Skeletal muscle satellite cell (primary cell): Measurements from ENCODE around the gene TRAF3.
"Not testable (repeated sequence)": the region's sequence is repeated elsewhere in the genome, so short reads cannot be mapped to it uniquely, and the experiment has no call there.

Experiments
- H3K27me3 ChIP-seq: 2 replicates; pipeline ENCODE4 v1.7.0; 2013; ENCODE audit warnings: low read length; ENCODE audit not compliant: control insufficient read depth, insufficient read depth
- H3K36me3 ChIP-seq: 2 replicates; pipeline ENCODE4 v1.7.0; 2013; ENCODE audit warnings: mild to moderate bottlenecking, control low read depth, low read length; ENCODE audit not compliant: insufficient read depth
- H3K4me1 ChIP-seq: 2 replicates; pipeline ENCODE4 v1.7.0; 2013; ENCODE audit warnings: low read length; ENCODE audit not compliant: control insufficient read depth, insufficient read depth
- H3K4me2 ChIP-seq: 2 replicates; pipeline ENCODE4 v1.7.0; 2013; ENCODE audit warnings: mild to moderate bottlenecking, low read length
- H3K4me3 ChIP-seq: 2 replicates; pipeline ENCODE4 v1.7.0; 2013; ENCODE audit warnings: low read length
- H3K9ac ChIP-seq: 2 replicates; pipeline ENCODE4 v1.7.0; 2013; ENCODE audit warnings: mild to moderate bottlenecking, low read depth, low read length, moderate library complexity
- H3K9me3 ChIP-seq: replicated peaks from 2 replicates; pipeline ENCODE4 v1.7.0; 2013; ENCODE audit warnings: mild to moderate bottlenecking, control low read depth, low read length

TRAF3 gene

DNA sequence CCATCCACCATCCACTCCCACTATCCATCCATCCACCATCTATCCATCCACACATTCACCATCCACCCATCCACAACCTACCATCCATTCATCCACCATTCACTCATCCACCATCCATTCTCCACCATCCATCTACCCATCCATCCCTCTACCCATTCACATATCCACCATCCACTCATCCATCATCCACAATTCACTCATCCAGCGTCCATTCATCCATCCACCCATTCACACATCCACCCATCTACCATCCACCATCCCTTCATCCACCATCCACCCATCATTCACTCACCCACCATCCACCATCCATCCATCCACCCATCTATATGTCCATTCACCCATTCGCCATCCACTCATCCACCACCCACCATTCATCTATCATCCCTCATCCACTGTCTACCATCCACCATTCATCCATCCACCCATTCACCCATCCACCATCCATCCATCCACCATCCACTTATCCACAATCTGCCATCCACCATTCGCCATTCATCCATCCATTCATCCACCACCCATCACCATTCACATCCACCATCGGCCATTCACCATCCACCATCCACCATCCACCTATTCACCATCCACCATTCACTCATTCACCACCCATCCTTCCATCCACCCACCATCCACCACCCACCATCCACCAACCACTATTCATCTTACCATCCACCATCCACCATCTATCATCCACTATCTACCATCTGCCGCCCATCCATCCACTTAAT is 143.2 kb downstream of the TRAF3 start:
- no peak overlapping the region for H3K4me2 ChIP-seq

GRCh38 chr14:102920998-102921304 is 143.7 kb downstream of the TRAF3 start:
- Histone ChIP-seq H3K4me2 (no peak overlapping the region), H3K9ac (no peak overlapping the region), H3K27me3 (peaks cover 49% of the 10 kb centered on the region), H3K9me3 (no peaks in the 10 kb centered on the region), H3K4me1 (peaks cover 7% of the 10 kb centered on the region), H3K4me3 (no peak overlapping the region), H3K36me3 (no peaks in the 10 kb centered on the region)

More for the DNA sequence above, 143.2 kb downstream of the TRAF3 start:
- Histone ChIP-seq H3K4me1 (peaks cover 7% of the 10 kb centered on the region), H3K4me3 (no peak overlapping the region), H3K9ac (no peak overlapping the region), H3K27me3 (peaks cover 47% of the 10 kb centered on the region), H3K36me3 (no peaks in the 10 kb centered on the region), H3K9me3 (no peaks in the 10 kb centered on the region)

DNA sequence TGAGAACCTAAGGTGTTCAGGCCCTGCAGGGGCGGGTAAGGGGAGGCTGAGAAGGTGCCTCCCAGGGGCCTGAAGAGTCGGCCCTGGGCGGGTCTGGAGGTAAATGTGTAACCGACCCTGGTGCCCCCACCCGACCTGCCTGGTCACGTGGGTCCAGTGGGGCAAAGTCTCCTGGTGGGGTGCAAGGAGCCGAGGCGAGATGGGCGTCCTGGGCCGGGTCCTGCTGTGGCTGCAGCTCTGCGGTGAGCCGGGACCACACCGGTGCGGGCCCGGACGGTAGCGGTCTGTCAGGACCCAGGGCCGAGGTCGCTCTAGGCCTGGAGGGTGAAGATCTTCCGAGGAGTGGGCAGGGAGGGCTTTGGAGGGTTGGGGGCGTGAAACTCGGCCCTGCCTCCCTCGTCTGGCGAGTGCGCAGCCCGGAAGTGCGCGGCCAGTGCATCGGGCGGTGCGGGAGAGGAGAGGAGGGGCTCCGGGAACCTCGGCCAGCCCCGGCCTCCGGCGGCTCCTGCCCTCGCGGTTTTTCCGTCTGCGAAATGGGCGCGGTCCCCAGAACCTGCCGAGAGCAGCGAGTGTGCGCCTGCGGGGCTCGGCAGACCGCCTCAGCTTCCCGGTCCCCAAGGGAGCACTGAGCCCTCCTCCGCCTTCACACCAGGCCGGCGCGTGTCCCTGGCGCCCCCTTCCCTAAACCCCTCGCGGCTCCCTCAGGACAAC is 145.4 kb downstream of the TRAF3 start, which contains the start of gene AMN:
Gene AMN, plus strand, starts transcription at position 174 of the 711 bp plus-strand sequence. Its CDS starts 26 bp downstream, at position 200.
- Histone ChIP-seq H3K9me3 (no peaks in the 10 kb centered on the region), H3K4me3 (peak within 1 kb of the TSS; percentile 52), H3K4me1 (peaks cover 7% of the 10 kb centered on the region), H3K27me3 (peaks cover 60% of the 10 kb centered on the region), H3K9ac (no peak within 1 kb of the TSS), H3K4me2 (peak within 1 kb of the TSS; percentile 70), H3K36me3 (no peaks in the 10 kb centered on the region)

DNA sequence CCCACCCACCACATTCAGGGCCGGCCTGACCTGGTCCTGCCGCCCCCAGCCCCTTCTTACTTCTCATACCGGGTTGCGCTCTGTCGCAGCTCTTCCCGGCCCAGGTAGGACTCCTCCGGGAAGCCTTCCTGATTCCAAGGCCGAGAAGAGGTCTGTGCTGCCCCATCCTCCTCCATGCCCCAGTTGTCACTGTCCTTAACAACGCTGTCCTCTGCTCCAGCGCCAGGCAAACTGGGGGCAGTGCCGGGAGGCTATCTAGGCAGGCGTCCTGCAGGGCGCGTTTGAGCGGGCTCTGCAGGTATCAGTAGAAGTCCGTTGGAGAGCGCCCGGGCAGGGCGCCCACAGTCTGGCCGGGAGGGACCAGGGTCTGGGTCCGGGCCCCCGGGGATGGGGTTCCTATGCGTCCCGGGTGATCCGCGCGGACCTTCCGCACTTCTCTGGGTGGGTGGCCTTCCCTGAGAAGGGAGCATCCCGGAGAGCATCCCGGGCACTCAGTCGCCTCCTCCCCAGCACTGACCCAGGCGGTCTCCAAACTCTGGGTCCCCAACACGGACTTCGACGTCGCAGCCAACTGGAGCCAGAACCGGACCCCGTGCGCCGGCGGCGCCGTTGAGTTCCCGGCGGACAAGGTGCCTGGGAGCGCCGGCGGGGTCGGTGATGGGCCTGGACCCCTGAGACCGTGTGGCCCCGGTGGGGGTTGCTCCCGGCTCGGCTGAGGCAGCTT is 146.1 kb downstream of the TRAF3 start:
- peaks cover 8% of the 10 kb centered on the region for H3K4me1 ChIP-seq
- no peaks in the 10 kb centered on the region for H3K9me3 ChIP-seq
- peak overlapping the region; percentile 52 for H3K4me3 ChIP-seq
- H3K27me3 ChIP-seq = peaks cover 63% of the 10 kb centered on the region
- peak overlapping the region; percentile 70 for H3K4me2 ChIP-seq
- no peaks in the 10 kb centered on the region for H3K36me3 ChIP-seq
- no peak overlapping the region for H3K9ac ChIP-seq

DNA sequence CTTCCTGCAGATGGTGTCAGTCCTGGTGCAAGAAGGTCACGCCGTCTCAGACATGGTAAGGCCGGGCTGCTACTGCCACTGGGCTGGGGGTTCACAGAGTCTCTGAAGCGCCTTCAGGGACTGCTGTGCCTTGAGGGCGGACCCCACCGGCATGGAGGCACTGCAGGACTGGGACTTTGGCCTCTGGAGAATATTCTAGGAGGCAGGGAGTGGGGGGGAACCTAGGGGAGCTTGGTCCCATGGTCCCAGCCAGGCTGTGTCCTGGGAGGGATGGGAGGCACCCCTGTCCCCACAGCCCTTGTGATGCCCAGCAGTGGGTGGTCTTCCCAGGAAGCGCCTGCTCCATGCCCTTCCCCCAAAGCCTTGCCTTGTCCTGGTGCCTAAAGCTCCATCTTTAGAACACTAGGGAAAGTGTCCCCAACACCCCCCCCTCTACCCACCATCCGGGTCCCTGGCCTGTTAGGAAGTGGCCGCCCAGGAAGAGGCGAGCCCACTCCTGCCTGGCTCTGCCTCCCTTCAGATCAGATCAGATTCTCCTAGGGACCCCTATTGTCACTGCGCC is 146.8 kb downstream of the TRAF3 start:
- Histone ChIP-seq H3K27me3 (peaks cover 68% of the 10 kb centered on the region), H3K36me3 (no peaks in the 10 kb centered on the region), H3K4me3 (no peak overlapping the region)

DNA sequence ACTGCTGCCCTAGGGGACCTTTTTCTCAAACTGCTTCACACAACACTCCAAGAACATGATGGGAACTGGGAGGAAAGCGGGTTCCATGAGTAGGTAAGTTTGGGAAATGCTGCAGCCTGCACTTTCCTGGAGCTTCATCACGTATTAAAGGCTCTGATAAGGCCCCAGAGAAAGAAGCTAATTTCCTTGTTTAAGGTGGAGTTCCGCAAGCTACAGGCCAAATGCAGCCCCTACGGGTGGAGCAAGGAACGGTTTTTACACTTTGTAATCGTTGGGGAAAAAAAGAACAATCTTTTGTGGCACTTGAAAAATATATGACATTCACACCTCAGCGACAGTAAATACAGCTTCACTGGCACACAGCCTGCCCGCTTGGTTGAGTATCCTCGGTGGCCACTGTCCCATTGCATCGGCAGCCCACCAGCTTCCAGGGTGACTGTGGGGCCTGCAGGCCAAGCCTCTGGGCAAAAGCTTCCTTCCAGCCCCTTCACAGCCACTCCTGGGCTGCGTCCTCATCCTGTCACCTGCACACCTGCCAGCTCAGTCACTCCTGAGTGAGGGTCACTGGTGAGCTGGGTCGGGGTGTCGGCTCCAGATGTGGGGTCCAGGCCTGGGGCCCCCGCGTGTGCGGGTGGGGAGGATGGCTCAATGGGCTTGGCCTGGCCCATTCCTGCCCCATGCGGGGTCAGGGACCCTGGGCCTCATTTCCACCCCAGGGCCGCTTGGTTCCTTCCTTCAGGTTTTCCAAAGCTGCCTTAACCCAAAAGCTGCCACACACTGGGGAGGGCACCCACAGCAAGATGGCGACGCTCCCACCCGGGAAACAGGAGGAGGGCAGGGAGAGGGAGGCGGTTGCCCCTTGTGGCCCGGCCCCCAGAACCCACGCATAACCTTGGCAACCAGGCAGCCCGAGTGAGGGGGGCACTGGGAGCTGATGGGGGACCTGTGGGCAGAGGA is 147.7 kb downstream of the TRAF3 start:
- Histone ChIP-seq H3K27me3 (peaks cover 77% of the 10 kb centered on the region), H3K9me3 (no peaks in the 10 kb centered on the region), H3K9ac (no peak overlapping the region), H3K4me1 (peaks cover 24% of the 10 kb centered on the region), H3K4me3 (no peak overlapping the region), H3K4me2 (no peak overlapping the region), H3K36me3 (no peaks in the 10 kb centered on the region)

More for the DNA sequence above, 146.8 kb downstream of the TRAF3 start:
- no peaks in the 10 kb centered on the region for H3K9me3 ChIP-seq
- no peak overlapping the region for H3K4me2 ChIP-seq
- no peak overlapping the region for H3K9ac ChIP-seq
- peaks cover 15% of the 10 kb centered on the region for H3K4me1 ChIP-seq

DNA sequence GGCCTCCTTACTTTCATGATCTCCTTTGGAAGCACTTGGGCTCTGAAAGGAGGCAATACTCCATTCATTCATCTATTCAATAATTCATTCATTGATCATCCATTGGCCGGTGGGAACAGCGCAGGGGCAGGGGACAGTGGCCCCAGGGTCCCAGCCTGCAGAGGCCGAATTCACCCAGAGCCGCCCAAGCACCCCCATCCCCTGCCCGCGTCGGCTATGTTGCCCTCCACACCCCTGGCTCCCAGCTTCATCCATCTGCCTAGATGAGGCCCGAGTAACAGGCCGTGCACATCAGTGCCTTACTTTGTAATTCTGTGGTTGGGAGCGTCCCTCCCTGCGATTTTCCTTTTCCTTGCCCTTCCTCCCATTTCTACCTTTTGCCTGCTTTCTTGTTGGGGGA is 148.4 kb downstream of the TRAF3 start:
- H3K4me1 ChIP-seq = peaks cover 24% of the 10 kb centered on the region
- H3K4me2 ChIP-seq = no peak overlapping the region
- no peak overlapping the region for H3K4me3 ChIP-seq
- H3K36me3 ChIP-seq = no peaks in the 10 kb centered on the region
- H3K9me3 ChIP-seq = no peaks in the 10 kb centered on the region
- no peak overlapping the region for H3K9ac ChIP-seq
- peaks cover 77% of the 10 kb centered on the region for H3K27me3 ChIP-seq

DNA sequence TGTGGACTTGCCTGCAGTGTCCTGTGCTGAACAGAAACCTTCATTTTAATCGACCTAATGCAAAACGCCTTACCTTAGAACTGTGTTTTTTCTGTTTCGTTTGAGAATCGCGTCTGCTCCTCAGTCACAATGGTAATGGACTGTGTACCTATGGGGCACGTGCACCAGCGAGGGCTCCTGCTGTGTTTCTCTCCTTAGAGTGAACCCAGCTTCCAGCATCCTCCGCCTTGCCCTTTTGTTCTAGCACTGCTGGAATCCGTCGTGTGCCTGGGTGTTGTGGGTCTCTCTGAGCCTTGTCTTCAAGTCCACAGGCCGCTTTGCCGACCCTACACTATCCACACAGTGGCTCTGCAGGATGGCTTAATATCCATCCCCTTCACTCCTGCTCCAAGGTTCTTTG is 148.9 kb downstream of the TRAF3 start:
- Histone ChIP-seq H3K4me1 (peaks cover 25% of the 10 kb centered on the region), H3K27me3 (peaks cover 80% of the 10 kb centered on the region)

GRCh38 chr14:102926840-102927239 is 149.6 kb downstream of the TRAF3 start:
- Histone ChIP-seq H3K27me3 (peaks cover 75% of the 10 kb centered on the region), H3K4me1 (peaks cover 31% of the 10 kb centered on the region)
- H3K4me2 ChIP-seq, H3K9ac ChIP-seq, H3K9me3 ChIP-seq, H3K4me3 ChIP-seq, H3K36me3 ChIP-seq: not testable (repeated sequence)

More for the DNA sequence above, 148.9 kb downstream of the TRAF3 start:
- Histone ChIP-seq H3K9ac (no peak overlapping the region), H3K36me3 (no peaks in the 10 kb centered on the region), H3K4me3 (no peak overlapping the region), H3K4me2 (no peak overlapping the region), H3K9me3 (no peaks in the 10 kb centered on the region)

DNA sequence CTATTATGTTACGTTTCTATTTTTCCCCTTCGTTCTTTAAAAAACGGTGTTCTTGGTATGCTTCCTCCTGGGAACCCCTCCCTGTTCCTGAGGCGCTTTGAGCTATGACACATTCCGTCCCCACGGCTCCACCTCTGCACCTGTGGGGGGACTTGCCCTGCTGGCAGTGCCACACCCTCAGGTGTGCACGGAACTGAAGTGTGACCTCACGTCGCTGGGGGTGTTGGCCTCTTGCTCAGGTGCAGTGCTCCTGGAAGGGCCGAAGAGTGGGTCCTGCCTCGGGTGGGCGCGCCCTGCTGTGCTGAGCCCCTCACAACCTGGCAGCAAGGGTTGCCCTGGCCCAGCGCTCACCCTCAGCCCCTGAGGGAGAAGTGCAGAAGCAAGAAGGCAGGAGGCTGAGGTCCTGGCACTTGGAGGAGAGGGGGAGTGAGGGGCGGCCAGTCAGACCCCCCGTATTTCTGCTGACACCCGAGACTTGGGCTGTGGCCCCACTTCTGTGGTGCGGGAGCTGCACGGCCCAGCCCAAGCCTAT is 150.2 kb downstream of the TRAF3 start:
- Histone ChIP-seq H3K9me3 (no peaks in the 10 kb centered on the region), H3K4me3 (no peak overlapping the region), H3K27me3 (peaks cover 70% of the 10 kb centered on the region), H3K36me3 (peaks cover 10% of the 10 kb centered on the region), H3K4me1 (peaks cover 31% of the 10 kb centered on the region), H3K4me2 (no peak overlapping the region), H3K9ac (no peak overlapping the region)
